ENCODE measurements around the gene RERE. TPM values are rescaled to one million over a fixed set of nuclear protein-coding genes. Genes with fewer than 3 reads are reported as not detected.

The RERE gene
- total RNA-seq, 2 experiments from 2014 or later = 73.1 to 211 TPM

- Histone ChIP-seq H3K27ac (ENCODE audit: low read depth, low read length, poor library complexity, severe bottlenecking) (peak overlapping the region; percentile 4), H3K4me3 (ENCODE audit: low read depth, low read length, poor library complexity, severe bottlenecking) (no peak overlapping the region), H2AFZ (ENCODE audit: low read length) (no peak overlapping the region), H3K79me2 (ENCODE audit: insufficient read depth, low read depth, low read length) (peaks cover 19% of the 10 kb centered on the region; the same call in 1 of the 2 replicates), H3K9me2 (ENCODE audit: insufficient read depth, low read length) (no peaks in the 10 kb centered on the region), H3K4me2 (ENCODE audit: low read length) (peak overlapping the region; percentile 25; the same call in 1 of the 2 replicates), H3K9me3 (ENCODE audit: low read length) (no peaks in the 10 kb centered on the region), H3K36me3 (ENCODE audit: insufficient read depth, low read length) (peaks cover 7% of the 10 kb centered on the region), H4K20me1 (ENCODE audit: insufficient read depth, low read length) (no peaks in the 10 kb centered on the region), H3K4me1 (ENCODE audit: insufficient read depth, low read length, poor library complexity, severe bottlenecking) (peaks cover 31% of the 10 kb centered on the region)
- BruUV-seq (replicated peaks) = no TSS peak
- ChIA-PET POLR2A (interaction anchor here (0.7 to 1.7 kb wide), 9 partner anchors 10 to 43 kb away, joined by 3 to 6 read pairs (median 3); no protein-coding TSS in a partner anchor), CTCF (ENCODE audit: unreplicated experiment) (interaction anchor here (0.5 kb wide), 1 partner anchor 9 kb away, joined by 3 read pairs; no protein-coding TSS in a partner anchor)
- intact Hi-C loops (cut with micrococcal nuclease; ENCODE audit: unreplicated experiment) = no loop called here
- TF ChIP-seq, protein P1, sequence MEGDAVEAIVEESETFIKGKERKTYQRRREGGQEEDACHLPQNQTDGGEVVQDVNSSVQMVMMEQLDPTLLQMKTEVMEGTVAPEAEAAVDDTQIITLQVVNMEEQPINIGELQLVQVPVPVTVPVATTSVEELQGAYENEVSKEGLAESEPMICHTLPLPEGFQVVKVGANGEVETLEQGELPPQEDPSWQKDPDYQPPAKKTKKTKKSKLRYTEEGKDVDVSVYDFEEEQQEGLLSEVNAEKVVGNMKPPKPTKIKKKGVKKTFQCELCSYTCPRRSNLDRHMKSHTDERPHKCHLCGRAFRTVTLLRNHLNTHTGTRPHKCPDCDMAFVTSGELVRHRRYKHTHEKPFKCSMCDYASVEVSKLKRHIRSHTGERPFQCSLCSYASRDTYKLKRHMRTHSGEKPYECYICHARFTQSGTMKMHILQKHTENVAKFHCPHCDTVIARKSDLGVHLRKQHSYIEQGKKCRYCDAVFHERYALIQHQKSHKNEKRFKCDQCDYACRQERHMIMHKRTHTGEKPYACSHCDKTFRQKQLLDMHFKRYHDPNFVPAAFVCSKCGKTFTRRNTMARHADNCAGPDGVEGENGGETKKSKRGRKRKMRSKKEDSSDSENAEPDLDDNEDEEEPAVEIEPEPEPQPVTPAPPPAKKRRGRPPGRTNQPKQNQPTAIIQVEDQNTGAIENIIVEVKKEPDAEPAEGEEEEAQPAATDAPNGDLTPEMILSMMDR (conservative IDR thresholded peaks at IDR 0.05; ENCODE audit: low read length) = no peak
- TF ChIP-seq EZH2phosphoT487 (IDR thresholded peaks at IDR 0.05; ENCODE audit: borderline replicate concordance, low read depth, low read length) = no peak
- peak; percentile 29 for DNase-seq (ENCODE audit: low spot score)
Observed at GRCh38 chr1:8660411-8660828, 157.0 kb downstream of the RERE start.

- Histone ChIP-seq H3K27ac (ENCODE audit: low read depth, low read length, poor library complexity, severe bottlenecking) (no peak overlapping the region), H3K9me3 (ENCODE audit: low read length) (no peaks in the 10 kb centered on the region), H3K4me2 (ENCODE audit: low read length) (no peak overlapping the region), H3K9me2 (ENCODE audit: insufficient read depth, low read length) (no peaks in the 10 kb centered on the region), H4K20me1 (ENCODE audit: insufficient read depth, low read length) (no peaks in the 10 kb centered on the region), H3K36me3 (ENCODE audit: insufficient read depth, low read length) (peaks cover 7% of the 10 kb centered on the region), H3K79me2 (ENCODE audit: insufficient read depth, low read depth, low read length) (peaks cover 19% of the 10 kb centered on the region; the same call in 1 of the 2 replicates), H3K4me1 (ENCODE audit: insufficient read depth, low read length, poor library complexity, severe bottlenecking) (peaks cover 31% of the 10 kb centered on the region), H3K4me3 (ENCODE audit: low read depth, low read length, poor library complexity, severe bottlenecking) (no peak overlapping the region), H2AFZ (ENCODE audit: low read length) (no peak overlapping the region)
- intact Hi-C loops (cut with micrococcal nuclease; ENCODE audit: unreplicated experiment) = no loop called here
- no TSS peak for BruUV-seq (replicated peaks)
- TF ChIP-seq, protein P1 (conservative IDR thresholded peaks at IDR 0.05; ENCODE audit: low read length) = no peak
- TF ChIP-seq EZH2phosphoT487 (IDR thresholded peaks at IDR 0.05; ENCODE audit: borderline replicate concordance, low read depth, low read length) = no peak
- no peak for DNase-seq (ENCODE audit: low spot score)
- POLR2A ChIA-PET = interaction anchor here (0.6 to 1.7 kb wide), 5 partner anchors 12 to 191 kb away, joined by 3 to 6 read pairs (median 3); no protein-coding TSS in a partner anchor
- CTCF ChIA-PET (ENCODE audit: unreplicated experiment) = no interaction called here
Observed at GRCh38 chr1:8659593-8659992, 157.8 kb downstream of the RERE start.

GRCh38 chr1:8653878-8654277, 163.6 kb downstream of the RERE start:
- Histone ChIP-seq H3K4me1 (ENCODE audit: insufficient read depth, low read length, poor library complexity, severe bottlenecking) (peaks cover 11% of the 10 kb centered on the region), H3K4me3 (ENCODE audit: low read depth, low read length, poor library complexity, severe bottlenecking) (no peak overlapping the region), H3K9me2 (ENCODE audit: insufficient read depth, low read length) (no peaks in the 10 kb centered on the region), H3K4me2 (ENCODE audit: low read length) (peak overlapping the region; percentile 26; the same call in 1 of the 2 replicates), H4K20me1 (ENCODE audit: insufficient read depth, low read length) (no peaks in the 10 kb centered on the region), H2AFZ (ENCODE audit: low read length) (no peak overlapping the region), H3K9me3 (ENCODE audit: low read length) (no peaks in the 10 kb centered on the region), H3K27ac (ENCODE audit: low read depth, low read length, poor library complexity, severe bottlenecking) (no peak overlapping the region), H3K36me3 (ENCODE audit: insufficient read depth, low read length) (peaks cover 11% of the 10 kb centered on the region), H3K79me2 (ENCODE audit: insufficient read depth, low read depth, low read length) (peaks cover 4% of the 10 kb centered on the region; the same call in 1 of the 2 replicates)
- intact Hi-C loops (cut with micrococcal nuclease; ENCODE audit: unreplicated experiment) = no loop called here
- TF ChIP-seq EZH2phosphoT487 (IDR thresholded peaks at IDR 0.05; ENCODE audit: borderline replicate concordance, low read depth, low read length) = no peak
- TF ChIP-seq, protein P1 (conservative IDR thresholded peaks at IDR 0.05; ENCODE audit: low read length) = no peak
- POLR2A ChIA-PET = interaction anchor here (0.6 to 0.7 kb wide), 3 partner anchors 35 to 303 kb away, joined by 3 read pairs; no protein-coding TSS in a partner anchor
- no TSS peak for BruUV-seq (replicated peaks)
- peak; percentile 30 for DNase-seq (ENCODE audit: low spot score)
- CTCF ChIA-PET (ENCODE audit: unreplicated experiment) = no interaction called here

All from OCI-LY7 (cell line).